K562 (cell line): ENCODE results near the gene CNOT4. TPM values are rescaled to one million over a fixed set of nuclear protein-coding genes. Genes with fewer than 3 reads are reported as not detected.

Source experiments
- ATAC-seq: fragments of 200-7000 bp; cut with Tn5 transposase; 3 replicates; pipeline ENCODE4 v1.9.1; 2020; ENCODE audit warnings: moderate library complexity
- BruUV-seq: library from RNA; stranded (reverse); fragments of 400-500 nt; replicated peaks from 2 replicates; lab custom pipeline; 2021; lab: Mats Ljungman, UMichigan
- CTCF ChIA-PET: fragments of 300-600 bp; formaldehyde crosslinking; extraction: SDS; loops from one replicate; lab custom pipeline; 2021; ENCODE audit warnings: low intra/inter-chr PET ratio; lab: Yijun Ruan, JAX
- POLR2A ChIA-PET: fragments of 300-600, 350-650 bp; sonication (Branson Sonifier 250); formaldehyde crosslinking; extraction: SDS; loops from one replicate; lab custom pipeline; 2021; ENCODE audit warnings: antibody characterized with exemption, inconsistent platforms; lab: Yijun Ruan, JAX
- DNase-seq, 4 experiments: peaks; one replicate each; pipeline versions ENCODE4 v3.0.0 to v3.0.0-alpha.2; 2011 to 2018; ENCODE audit warnings: low spot score in 3 of 4, mixed read lengths in 3 of 4; ENCODE audit errors: extremely low read depth in 1 of 4
- FAIRE-seq: peaks from 2 replicates; lab custom pipeline; 2011; peaks lifted over from hg19 to GRCh38; lab: Jason Lieb, UNC
- H2AFZ ChIP-seq: 2 replicates; pipeline ENCODE4 v1.6.0; 2011; ENCODE audit warnings: low read depth, low read length, control low read depth, inconsistent platforms
- H3K27ac ChIP-seq: fragments of 200-600 bp; 3 replicates; pipeline ENCODE4 v1.8.0; 2011; ENCODE audit warnings: low read depth, mild to moderate bottlenecking, control low read depth, inconsistent platforms, low read length, moderate library complexity, mixed read lengths; ENCODE audit errors: extremely low read depth
- H3K27me3 ChIP-seq, 2 experiments: fragments of 300-600 bp in 1 of 2; 2 replicates in 1 of 2; 3 replicates in 1 of 2; pipeline versions ENCODE4 v1.6.0 to v1.8.0; 2011; ENCODE audit warnings: inconsistent platforms in 2 of 2, low read length in 2 of 2, mild to moderate bottlenecking in 1 of 2, mixed read lengths in 1 of 2, moderate library complexity in 1 of 2; ENCODE audit not compliant: control insufficient read depth in 2 of 2, insufficient read depth in 2 of 2
- H3K36me3 ChIP-seq: fragments of 300-600 bp; 3 replicates; pipeline ENCODE4 v1.8.0; 2011; ENCODE audit warnings: mild to moderate bottlenecking, low read length, inconsistent platforms; ENCODE audit not compliant: control insufficient read depth, insufficient read depth
- H3K4me1 ChIP-seq, 2 experiments: fragments of 200-600 bp in 1 of 2; replicated peaks in 1 of 2; 2 replicates in 1 of 2; 3 replicates in 1 of 2; pipeline versions ENCODE4 v1.5.1 to v1.8.0; 2011; ENCODE audit warnings: inconsistent platforms in 2 of 2, low read length in 2 of 2, mild to moderate bottlenecking in 1 of 2, mixed read lengths in 1 of 2, moderate library complexity in 1 of 2; ENCODE audit not compliant: control insufficient read depth in 2 of 2, insufficient read depth in 2 of 2
- H3K4me2 ChIP-seq: 2 replicates; pipeline ENCODE4 v1.6.1; 2011; ENCODE audit warnings: low read length, control low read depth, inconsistent platforms, mixed read lengths; ENCODE audit not compliant: insufficient read depth
- H3K4me3 ChIP-seq: fragments of 200-600 bp; sonication (generic), shearing (Covaris generic); 2 replicates; pipeline ENCODE4 v1.5.1; 2016; ENCODE audit warnings: control low read depth, inconsistent platforms
- H3K79me2 ChIP-seq: fragments of 200-600 bp; 3 replicates; pipeline ENCODE4 v1.8.0; 2011; ENCODE audit warnings: low read length, inconsistent platforms; ENCODE audit not compliant: control insufficient read depth, insufficient read depth
- H3K9ac ChIP-seq, 2 experiments: 2 replicates each; pipeline versions ENCODE4 v1.6.0 to v1.6.1; 2011; ENCODE audit warnings: low read depth in 2 of 2, low read length in 2 of 2, control low read depth in 1 of 2, inconsistent platforms in 1 of 2, mild to moderate bottlenecking in 1 of 2, mixed read lengths in 1 of 2; ENCODE audit not compliant: insufficient read depth in 1 of 2
- H3K9me1 ChIP-seq: one replicate; pipeline ENCODE4 v1.6.0; 2011; ENCODE audit warnings: inconsistent platforms, mild to moderate bottlenecking, low read length, moderate library complexity; ENCODE audit not compliant: control insufficient read depth, insufficient read depth
- H3K9me3 ChIP-seq: replicated peaks from 2 replicates; pipeline ENCODE4 v1.5.1; 2011; ENCODE audit warnings: low read depth, low read length, inconsistent platforms; ENCODE audit not compliant: control insufficient read depth, insufficient read depth
- H4K20me1 ChIP-seq: replicated peaks from 2 replicates; pipeline ENCODE4 v1.6.1; 2011; ENCODE audit warnings: low read length, inconsistent platforms, mixed read lengths; ENCODE audit not compliant: control insufficient read depth, insufficient read depth
- AFF1 ChIP-seq, 2 experiments: fragments of 450-650 bp; IDR thresholded peaks; 2 replicates each; pipeline ENCODE4 v1.6.1; 2018; ENCODE audit warnings: mild to moderate bottlenecking in 2 of 2, low read depth in 1 of 2; ENCODE audit not compliant: partially characterized antibody in 2 of 2
- ATF3 ChIP-seq, 2 experiments: fragments of 450-650 bp in 1 of 2; sonication (generic) in 1 of 2; formaldehyde crosslinking in 1 of 2; IDR thresholded peaks in 1 of 2; conservative IDR thresholded peaks in 1 of 2; 2 replicates each; pipeline versions ENCODE4 v1.6.1 to v1.8.1; 2016 to 2023; ENCODE audit warnings: mild to moderate bottlenecking in 2 of 2, moderate library complexity in 2 of 2, inconsistent platforms in 1 of 2, missing genetic modification reagents in 1 of 2
- ESRRA ChIP-seq: fragments of 450-650 bp; IDR thresholded peaks from 2 replicates; pipeline ENCODE4 v1.6.1; 2014; ENCODE audit warnings: low read depth, mild to moderate bottlenecking, moderate library complexity, borderline replicate concordance
- ETS2 ChIP-seq: IDR thresholded peaks from 2 replicates; pipeline ENCODE4 v1.6.1; 2016; ENCODE audit warnings: borderline replicate concordance, missing genetic modification characterization, mild to moderate bottlenecking, moderate library complexity, missing compliant biosample characterization; ENCODE audit not compliant: poor library complexity, severe bottlenecking
- NR2C2 ChIP-seq, 2 experiments: fragments of 200-800 bp in 1 of 2; sonication (Bioruptor generic) in 1 of 2; sonication (generic) in 1 of 2; formaldehyde crosslinking in 1 of 2; IDR thresholded peaks; 2 replicates each; pipeline versions ENCODE4 v1.6.1 to v1.8.0; 2016 to 2022; ENCODE audit warnings: mild to moderate bottlenecking in 1 of 2, missing compliant biosample characterization in 1 of 2, missing genetic modification characterization in 1 of 2, missing genetic modification reagents in 1 of 2
- SMAD1 ChIP-seq: fragments of 150-350 bp; IDR thresholded peaks from 2 replicates; pipeline ENCODE4 v1.6.1; 2014; ENCODE audit warnings: low read length, low read depth; ENCODE audit not compliant: partially characterized antibody
- ZNF124 ChIP-seq: sonication (generic); formaldehyde crosslinking; IDR thresholded peaks from 2 replicates; pipeline ENCODE4 v1.8.1; 2022; ENCODE audit warnings: missing genetic modification reagents
- ZNF23 ChIP-seq: fragments of 250-450 bp; sonication (Bioruptor Pico); IDR thresholded peaks from 2 replicates; pipeline ENCODE4 v1.4.0; 2020; ENCODE audit warnings: mild to moderate bottlenecking
- ZNF830 ChIP-seq: fragments of 250-450 bp; sonication (Bioruptor Pico); IDR thresholded peaks from 2 replicates; pipeline ENCODE4 v1.5.0; 2021; ENCODE audit warnings: mild to moderate bottlenecking
- WGBS: fragments of 100-300 bp; shearing (Covaris generic); methylation state at CpG from one replicate; pipeline ENCODE4 v1.1.6; 2016; ENCODE audit warnings: low coverage, mixed read lengths; ENCODE audit not compliant: insufficient coverage; ENCODE audit errors: missing lambda C conversion rate; 5-methylcytosine and 5-hydroxymethylcytosine counted together
- in situ Hi-C: fragments of 300-500 bp; cut with MboI; formaldehyde crosslinking; loops from 4 replicates; pipeline ENCODE4 v1.15.0; 2018; ENCODE audit warnings: inconsistent platforms, mixed read lengths
- intact Hi-C: fragments of 100-400 bp; cut with micrococcal nuclease; formaldehyde crosslinking; loops from 2 replicates; pipeline ENCODE4 v1.14.2; 2022
- polyA plus RNA-seq, 8 experiments: library from polyadenylated mRNA; depleted of rRNA in 4 of 8; stranded (reverse) in 5 of 8; unstranded in 3 of 8; fragments of >200 nt; fragmentation: Nextera tagmentation in 2 of 8; fragmentation: Illumina TruSeq in 1 of 8; extraction: Ambion mirVana in 2 of 8; extraction: Trizol in 1 of 8; gene quantifications; 2 replicates each; pipeline versions ENCODE4 v1.2.1 to v1.2.3, GENCODE V29; 2011 to 2014; ENCODE audit warnings: inconsistent platforms in 1 of 8, missing spikeins in 1 of 8
- total RNA-seq, 7 experiments: library from RNA; depleted of rRNA in 6 of 7; stranded (reverse); fragments of >200 nt in 6 of 7; fragmentation: Illumina TruSeq in 2 of 7; extraction: Trizol in 2 of 7; gene quantifications; 2 replicates each; pipeline versions ENCODE4 v1.2.1 to v1.2.3, GENCODE V29; 2011 to 2021; ENCODE audit warnings: low replicate concordance in 1 of 7

Gene CNOT4
- total and polyA plus RNA-seq, 9 of the 15 experiments (the other 6 are each of a cell fraction or from before 2014, with no cell fraction given), result 8.6 to 24.1 (median 15.4) TPM

- TF ChIP-seq ETS2 (tag) (no peak), ESRRA (no peak)
Observed at GRCh38 chr7:135382173-135382572, 127.7 kb downstream of the CNOT4 start (continued).

- H3K4me2 ChIP-seq, result no peak overlapping the region
Observed at GRCh38 chr7:135381369-135381768, 128.5 kb downstream of the CNOT4 start.

More at GRCh38 chr7:135381369-135381768, 128.5 kb downstream of the CNOT4 start:
- BruUV-seq, result no TSS peak
- WGBS, result 91% methylated on average over 1 of the region's 1 CpG
- Histone ChIP-seq H2AFZ (no peak overlapping the region), H3K36me3 (no peaks in the 10 kb centered on the region), H3K4me1 (peaks cover 4 to 12% of the 10 kb centered on the region in 2 experiments; a peak in 4 of 5 replicates), H3K9ac (no peak overlapping the region), H3K4me3 (no peak overlapping the region), H3K9me1 (no peaks in the 10 kb centered on the region), H4K20me1 (no peaks in the 10 kb centered on the region), H3K27ac (no peak overlapping the region), H3K27me3 (no peaks in the 10 kb centered on the region), H3K9me3 (no peaks in the 10 kb centered on the region), H3K79me2 (no peaks in the 10 kb centered on the region)
- no peak for TF ChIP-seq SMAD1
- TF ChIP-seq ZNF124 (CRISPR knock-in tag), result no peak
- no peak for TF ChIP-seq ZNF830
- no peak for TF ChIP-seq NR2C2 (CRISPR knock-in tag; IDR thresholded peaks at IDR 0.05)
- TF ChIP-seq NR2C2 (tag; IDR thresholded peaks at IDR 0.05), result no peak
- TF ChIP-seq ATF3 (IDR thresholded peaks at IDR 0.05), result no peak
- no peak for TF ChIP-seq ATF3 (CRISPR knock-in tag; conservative IDR thresholded peaks at IDR 0.05)
- TF ChIP-seq AFF1 (IDR thresholded peaks at IDR 0.05; ENCODE audit: low read depth in 1 of 2, partially characterized antibody in 2 of 2), result no peak
- no peak for TF ChIP-seq ZNF23 (CRISPR knock-in tag)
- ChIA-PET POLR2A (interaction anchor here (0.5 to 1.9 kb wide), 7 partner anchors 9 to 284 kb away, joined by 3 to 6 read pairs (median 3); no protein-coding TSS in a partner anchor), CTCF (no interaction called here)
- DNase-seq (no peak), ATAC-seq (no peak), FAIRE-seq (no peak)
- intact Hi-C loops (no loop called here), in situ Hi-C loops (no loop called here)
